HG03354 (cell line): ENCODE measurements around the gene SPA17.

Source experiments
- ATAC-seq: cut with Tn5 transposase; IDR thresholded peaks from one replicate; pipeline ENCODE4 v1.9.1; 2021; ENCODE audit warnings: mild to moderate bottlenecking; ENCODE audit not compliant: unreplicated experiment, poor library complexity, severe bottlenecking

The SPA17 gene

GRCh38 chr11:124673333-124674167 is at the start of gene SPA17, which contains the start of gene SIAE:
TSS of gene SPA17 (plus strand) at chr11:124673904. CDS start at chr11:124675265, 1,361 bp downstream.
TSS of gene SIAE (minus strand) at chr11:124673739. CDS start at chr11:124673708, 31 bp downstream.
- peak; percentile 82 for ATAC-seq

- ATAC-seq: no peak
Measured at GRCh38 chr11:124625504-124626168, 48.1 kb upstream of the SPA17 start.

GRCh38 chr11:124627546-124627945 is 46.2 kb upstream of the SPA17 start:
- no peak for ATAC-seq

- ATAC-seq: no peak
Measured at GRCh38 chr11:124629961-124630360, 43.7 kb upstream of the SPA17 start.

GRCh38 chr11:124633355-124633754 is 40.3 kb upstream of the SPA17 start:
- peak; percentile 62 for ATAC-seq

GRCh38 chr11:124635932-124636331 is 37.8 kb upstream of the SPA17 start:
- no peak for ATAC-seq

- ATAC-seq: no peak
Measured at GRCh38 chr11:124638500-124638899, 35.2 kb upstream of the SPA17 start.

GRCh38 chr11:124639186-124639585 is 34.5 kb upstream of the SPA17 start:
- no peak for ATAC-seq

- ATAC-seq: no peak
Measured at GRCh38 chr11:124640666-124641065, 33.0 kb upstream of the SPA17 start.

- no peak for ATAC-seq
Measured at GRCh38 chr11:124642628-124643027, 31.1 kb upstream of the SPA17 start.

- ATAC-seq: no peak
Measured at GRCh38 chr11:124643042-124643604, 30.6 kb upstream of the SPA17 start.

GRCh38 chr11:124643605-124644425 is 29.9 kb upstream of the SPA17 start:
- ATAC-seq: no peak

GRCh38 chr11:124644426-124645280 is 29.1 kb upstream of the SPA17 start:
- peak; percentile 68 for ATAC-seq

GRCh38 chr11:124646148-124646547 is 27.6 kb upstream of the SPA17 start:
- ATAC-seq: peak; percentile 65

- ATAC-seq: no peak
Measured at GRCh38 chr11:124648610-124649009, 25.1 kb upstream of the SPA17 start.

- no peak for ATAC-seq
Measured at GRCh38 chr11:124656774-124657630, 16.7 kb upstream of the SPA17 start.

- no peak for ATAC-seq
Measured at GRCh38 chr11:124657904-124658303, 15.8 kb upstream of the SPA17 start.

GRCh38 chr11:124658501-124658900 is 15.2 kb upstream of the SPA17 start:
- no peak for ATAC-seq
